ENCODE data around the gene BAHCC1.
"Not testable (repeated sequence)": the region's sequence is repeated elsewhere in the genome, so short reads cannot be mapped to it uniquely, and the experiment has no call there.

GRCh38 chr17:81351329-81352052 is 43.8 kb upstream of the BAHCC1 start:
- TF ChIP-seq CTCF, EZH2phosphoT487 (IDR thresholded peaks at IDR 0.05): not testable (repeated sequence)

Measured in neural progenitor cell (in vitro differentiated cells).